Bronchus fibroblast of lung (primary cell): ENCODE results near the gene HLF. TPM values are rescaled to one million over a fixed set of nuclear protein-coding genes. Genes with fewer than 3 reads are reported as not detected.

ENCODE experiments used
- total RNA-seq: library from RNA; depleted of rRNA; stranded (reverse); fragments of >200 nt; gene quantifications from 2 replicates; pipeline ENCODE4 v1.2.3, GENCODE V29; 2015

HLF gene
- total RNA-seq = 0.15 and 0.34 TPM in 2 replicates

GRCh38 chr17:55264645-55265298 lies at the start of gene HLF:
HLF (plus strand) TSS chr17:55264960; CDS start chr17:55265485, 525 bp downstream.

Other genes starting within 250 kb of the HLF start
- 44.6 and 48.6 TPM in 2 replicates for gene MMD, start 156.9 kb downstream of the HLF start, total RNA-seq
- not detected in 2 replicates for gene SMIM36, start 246.5 kb downstream of the HLF start, total RNA-seq